ENCODE results near the gene TMPRSS11A. TPM values are rescaled to one million over a fixed set of nuclear protein-coding genes. Genes with fewer than 3 reads are reported as not detected.

The TMPRSS11A gene
- polyA plus RNA-seq, 2 of the 4 experiments (the other 2 are of a cell fraction), result not detected

DNA sequence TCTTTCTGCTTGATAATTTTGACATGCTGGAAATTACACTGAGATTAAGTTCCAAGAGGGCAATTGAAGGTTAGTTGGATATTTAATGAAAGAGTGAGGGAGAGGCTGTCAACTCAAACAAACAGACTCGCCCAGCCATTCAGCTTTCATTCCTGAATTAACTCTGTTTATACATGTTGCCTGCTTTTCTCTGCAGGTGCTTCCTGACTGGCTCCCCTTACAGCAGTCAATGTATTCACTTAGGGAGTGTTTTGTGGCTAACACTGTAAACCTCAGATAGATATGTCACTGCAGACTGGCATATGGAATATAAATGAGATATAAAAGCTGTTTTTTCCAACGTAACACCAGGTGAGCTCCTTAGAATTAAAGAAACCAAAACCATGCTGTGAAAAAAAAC lies 28.7 kb downstream of the TMPRSS11A start:
- ChIA-PET CTCF (no interaction called here), POLR2A (no interaction called here)
- WGBS (ENCODE audit: missing lambda C conversion rate), result 19% methylated on average over 2 of the region's 2 CpGs
- Histone ChIP-seq H3K9me3 (no peaks in the 10 kb centered on the region), H3K4me1 (no peaks in the 10 kb centered on the region), H3K4me3 (no peak overlapping the region), H3K4me2 (no peak overlapping the region), H3K27ac (no peak overlapping the region)
- no peak for FAIRE-seq
- DNase-seq (ENCODE audit: low read depth in 1 of 2, low spot score in 1 of 2), result no peak
- no peak for ATAC-seq
- TF ChIP-seq EHF (CRISPR knock-in tag; IDR thresholded peaks at IDR 0.05), result no peak
- no peak for TF ChIP-seq CHD2 (IDR thresholded peaks at IDR 0.05; ENCODE audit: low read length, partially characterized antibody)
- TF ChIP-seq, protein P1, sequence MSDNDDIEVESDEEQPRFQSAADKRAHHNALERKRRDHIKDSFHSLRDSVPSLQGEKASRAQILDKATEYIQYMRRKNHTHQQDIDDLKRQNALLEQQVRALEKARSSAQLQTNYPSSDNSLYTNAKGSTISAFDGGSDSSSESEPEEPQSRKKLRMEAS (IDR thresholded peaks at IDR 0.05), result no peak
- no peak for TF ChIP-seq POLR2AphosphoS2 (conservative IDR thresholded peaks at IDR 0.05; ENCODE audit: low read length)
- no peak for TF ChIP-seq CBX8 (IDR thresholded peaks at IDR 0.05)
- no peak for TF ChIP-seq RCOR1 (IDR thresholded peaks at IDR 0.05; ENCODE audit: low read depth, low read length)
- no peak for TF ChIP-seq EP300 (IDR thresholded peaks at IDR 0.05)
- no peak for TF ChIP-seq HEYL (CRISPR knock-in tag; IDR thresholded peaks at IDR 0.05)
- TF ChIP-seq CEBPB (IDR thresholded peaks at IDR 0.05), result no peak
- TF ChIP-seq HOXA7 (CRISPR knock-in tag; IDR thresholded peaks at IDR 0.05), result no peak
- TF ChIP-seq, protein P2, sequence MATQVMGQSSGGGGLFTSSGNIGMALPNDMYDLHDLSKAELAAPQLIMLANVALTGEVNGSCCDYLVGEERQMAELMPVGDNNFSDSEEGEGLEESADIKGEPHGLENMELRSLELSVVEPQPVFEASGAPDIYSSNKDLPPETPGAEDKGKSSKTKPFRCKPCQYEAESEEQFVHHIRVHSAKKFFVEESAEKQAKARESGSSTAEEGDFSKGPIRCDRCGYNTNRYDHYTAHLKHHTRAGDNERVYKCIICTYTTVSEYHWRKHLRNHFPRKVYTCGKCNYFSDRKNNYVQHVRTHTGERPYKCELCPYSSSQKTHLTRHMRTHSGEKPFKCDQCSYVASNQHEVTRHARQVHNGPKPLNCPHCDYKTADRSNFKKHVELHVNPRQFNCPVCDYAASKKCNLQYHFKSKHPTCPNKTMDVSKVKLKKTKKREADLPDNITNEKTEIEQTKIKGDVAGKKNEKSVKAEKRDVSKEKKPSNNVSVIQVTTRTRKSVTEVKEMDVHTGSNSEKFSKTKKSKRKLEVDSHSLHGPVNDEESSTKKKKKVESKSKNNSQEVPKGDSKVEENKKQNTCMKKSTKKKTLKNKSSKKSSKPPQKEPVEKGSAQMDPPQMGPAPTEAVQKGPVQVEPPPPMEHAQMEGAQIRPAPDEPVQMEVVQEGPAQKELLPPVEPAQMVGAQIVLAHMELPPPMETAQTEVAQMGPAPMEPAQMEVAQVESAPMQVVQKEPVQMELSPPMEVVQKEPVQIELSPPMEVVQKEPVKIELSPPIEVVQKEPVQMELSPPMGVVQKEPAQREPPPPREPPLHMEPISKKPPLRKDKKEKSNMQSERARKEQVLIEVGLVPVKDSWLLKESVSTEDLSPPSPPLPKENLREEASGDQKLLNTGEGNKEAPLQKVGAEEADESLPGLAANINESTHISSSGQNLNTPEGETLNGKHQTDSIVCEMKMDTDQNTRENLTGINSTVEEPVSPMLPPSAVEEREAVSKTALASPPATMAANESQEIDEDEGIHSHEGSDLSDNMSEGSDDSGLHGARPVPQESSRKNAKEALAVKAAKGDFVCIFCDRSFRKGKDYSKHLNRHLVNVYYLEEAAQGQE (IDR thresholded peaks at IDR 0.05), result no peak
- no peak for TF ChIP-seq GATA3 (IDR thresholded peaks at IDR 0.05; ENCODE audit: borderline replicate concordance)
- no peak for TF ChIP-seq KDM1A (IDR thresholded peaks at IDR 0.05; ENCODE audit: low read depth)
- TF ChIP-seq SMC3 (IDR thresholded peaks at IDR 0.05), result no peak
- no peak for TF ChIP-seq RAD21 (conservative IDR thresholded peaks at IDR 0.05 in 1 of 2, IDR thresholded peaks at IDR 0.05 in 1 of 2)
- TF ChIP-seq, protein P3, sequence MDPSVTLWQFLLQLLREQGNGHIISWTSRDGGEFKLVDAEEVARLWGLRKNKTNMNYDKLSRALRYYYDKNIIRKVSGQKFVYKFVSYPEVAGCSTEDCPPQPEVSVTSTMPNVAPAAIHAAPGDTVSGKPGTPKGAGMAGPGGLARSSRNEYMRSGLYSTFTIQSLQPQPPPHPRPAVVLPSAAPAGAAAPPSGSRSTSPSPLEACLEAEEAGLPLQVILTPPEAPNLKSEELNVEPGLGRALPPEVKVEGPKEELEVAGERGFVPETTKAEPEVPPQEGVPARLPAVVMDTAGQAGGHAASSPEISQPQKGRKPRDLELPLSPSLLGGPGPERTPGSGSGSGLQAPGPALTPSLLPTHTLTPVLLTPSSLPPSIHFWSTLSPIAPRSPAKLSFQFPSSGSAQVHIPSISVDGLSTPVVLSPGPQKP (IDR thresholded peaks at IDR 0.05; ENCODE audit: low read depth, low read length), result no peak

DNA sequence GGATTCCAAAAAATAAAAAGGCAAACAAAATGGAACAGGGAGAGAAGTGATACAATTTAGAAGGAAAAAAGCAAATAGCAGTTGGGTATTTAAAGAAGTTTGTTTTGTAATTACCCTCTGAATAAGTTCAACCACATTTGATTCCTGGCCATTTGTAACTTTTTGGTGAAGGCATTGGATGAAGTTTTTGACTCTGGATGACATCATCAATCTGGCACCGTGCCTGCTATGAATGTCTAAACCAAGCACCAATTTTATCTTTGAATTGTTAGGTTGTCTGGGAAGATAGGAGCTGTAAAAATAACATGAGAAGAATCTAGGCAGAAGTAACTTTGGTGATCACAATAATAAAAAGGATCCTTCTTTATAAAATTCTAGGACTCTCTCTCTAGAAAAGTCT lies 29.5 kb downstream of the TMPRSS11A start:
- ChIA-PET CTCF (no interaction called here), POLR2A (no interaction called here)
- TF ChIP-seq HOXB5 (CRISPR knock-in tag; IDR thresholded peaks at IDR 0.05) (no peak), TP53 (CRISPR knock-in tag; IDR thresholded peaks at IDR 0.05) (no peak), JUNB (IDR thresholded peaks at IDR 0.05) (no peak), KDM1A (IDR thresholded peaks at IDR 0.05; ENCODE audit: low read depth) (no peak), HDAC2 (IDR thresholded peaks at IDR 0.05) (no peak), CHD2 (IDR thresholded peaks at IDR 0.05; ENCODE audit: low read length, partially characterized antibody) (no peak)
- TF ChIP-seq, protein P4, sequence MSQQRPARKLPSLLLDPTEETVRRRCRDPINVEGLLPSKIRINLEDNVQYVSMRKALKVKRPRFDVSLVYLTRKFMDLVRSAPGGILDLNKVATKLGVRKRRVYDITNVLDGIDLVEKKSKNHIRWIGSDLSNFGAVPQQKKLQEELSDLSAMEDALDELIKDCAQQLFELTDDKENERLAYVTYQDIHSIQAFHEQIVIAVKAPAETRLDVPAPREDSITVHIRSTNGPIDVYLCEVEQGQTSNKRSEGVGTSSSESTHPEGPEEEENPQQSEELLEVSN (IDR thresholded peaks at IDR 0.05; ENCODE audit: borderline replicate concordance, low read depth), result no peak
- TF ChIP-seq, protein P5, sequence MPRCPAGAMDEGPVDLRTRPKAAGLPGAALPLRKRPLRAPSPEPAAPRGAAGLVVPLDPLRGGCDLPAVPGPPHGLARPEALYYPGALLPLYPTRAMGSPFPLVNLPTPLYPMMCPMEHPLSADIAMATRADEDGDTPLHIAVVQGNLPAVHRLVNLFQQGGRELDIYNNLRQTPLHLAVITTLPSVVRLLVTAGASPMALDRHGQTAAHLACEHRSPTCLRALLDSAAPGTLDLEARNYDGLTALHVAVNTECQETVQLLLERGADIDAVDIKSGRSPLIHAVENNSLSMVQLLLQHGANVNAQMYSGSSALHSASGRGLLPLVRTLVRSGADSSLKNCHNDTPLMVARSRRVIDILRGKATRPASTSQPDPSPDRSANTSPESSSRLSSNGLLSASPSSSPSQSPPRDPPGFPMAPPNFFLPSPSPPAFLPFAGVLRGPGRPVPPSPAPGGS (IDR thresholded peaks at IDR 0.05), result no peak
- TF ChIP-seq, protein P3 (IDR thresholded peaks at IDR 0.05; ENCODE audit: low read depth, low read length), result no peak
- H3K4me3 ChIP-seq, result no peak overlapping the region
- FAIRE-seq (no peak), DNase-seq (ENCODE audit: low read depth in 1 of 2, low spot score in 1 of 2) (no peak), ATAC-seq (no peak)
- no peak overlapping the region for H3K4me2 ChIP-seq
- WGBS (ENCODE audit: missing lambda C conversion rate), result 0% methylated on average over 1 of the region's 1 CpG
- no peaks in the 10 kb centered on the region for H3K9me3 ChIP-seq
- H3K4me1 ChIP-seq, result no peaks in the 10 kb centered on the region
- H3K27ac ChIP-seq, result no peak overlapping the region

Measured in A549 (cell line).